Activated CD4-positive, CD25-positive, alpha-beta regulatory T cell treated with anti-CD3 and anti-CD28 coated beads, Interleukin-2, amount 50 U/mL, for 72 hours (primary cell): ENCODE data around the gene NPY2R.

ENCODE experiments used
- DNase-seq: peaks from one replicate; pipeline ENCODE4 v3.0.0; 2021

NPY2R gene

GRCh38 chr4:155208258-155209054, at the start of gene NPY2R:
TSS of gene NPY2R (plus strand) at chr4:155208636. CDS start at chr4:155213940, 5,304 bp downstream.
- DNase-seq = no peak

GRCh38 chr4:155161357-155161756, 47.1 kb upstream of the NPY2R start:
- DNase-seq = no peak

GRCh38 chr4:155164718-155165117, 43.7 kb upstream of the NPY2R start:
- no peak for DNase-seq

- DNase-seq = no peak
Measured at GRCh38 chr4:155170569-155170968, 37.9 kb upstream of the NPY2R start.

GRCh38 chr4:155173371-155173770, 35.1 kb upstream of the NPY2R start:
- no peak for DNase-seq

GRCh38 chr4:155174668-155175067, 33.8 kb upstream of the NPY2R start:
- no peak for DNase-seq

- no peak for DNase-seq
Measured at GRCh38 chr4:155179216-155179615, 29.2 kb upstream of the NPY2R start.

GRCh38 chr4:155186972-155187371, 21.5 kb upstream of the NPY2R start:
- no peak for DNase-seq

- DNase-seq = no peak
Measured at GRCh38 chr4:155187989-155188388, 20.4 kb upstream of the NPY2R start.

GRCh38 chr4:155190099-155190498, 18.3 kb upstream of the NPY2R start:
- no peak for DNase-seq

GRCh38 chr4:155197757-155198156, 10.7 kb upstream of the NPY2R start:
- DNase-seq = no peak

- no peak for DNase-seq
Measured at GRCh38 chr4:155207534-155208257, 740 bp upstream of the NPY2R start.

- no peak for DNase-seq
Measured at GRCh38 chr4:155220025-155220424, 11.6 kb downstream of the NPY2R start.

GRCh38 chr4:155227131-155227530, 18.7 kb downstream of the NPY2R start:
- DNase-seq = no peak

GRCh38 chr4:155228713-155229112, 20.3 kb downstream of the NPY2R start:
- no peak for DNase-seq

GRCh38 chr4:155232432-155232831, 24.0 kb downstream of the NPY2R start:
- DNase-seq = no peak

GRCh38 chr4:155234206-155234605, 25.8 kb downstream of the NPY2R start:
- DNase-seq = no peak

GRCh38 chr4:155237567-155237966, 29.1 kb downstream of the NPY2R start:
- DNase-seq = no peak

GRCh38 chr4:155241225-155241624, 32.8 kb downstream of the NPY2R start:
- no peak for DNase-seq

GRCh38 chr4:155241664-155242063, 33.2 kb downstream of the NPY2R start:
- DNase-seq = no peak

- no peak for DNase-seq
Measured at GRCh38 chr4:155245105-155245504, 36.7 kb downstream of the NPY2R start.

GRCh38 chr4:155248002-155248896, 39.8 kb downstream of the NPY2R start:
- no peak for DNase-seq

GRCh38 chr4:155249016-155249566, 40.7 kb downstream of the NPY2R start:
- no peak for DNase-seq
